Gastrocnemius medialis (tissue), 4 donors: Measurements from ENCODE around the gene AANAT. TPM values are rescaled to one million over a fixed set of nuclear protein-coding genes. Genes with fewer than 3 reads are reported as not detected.
A peak's percentile ranks its signal among the peaks of the same experiment; 100 is the strongest.

Experiments used
- ATAC-seq, 2 donors: fragments of 150-250 bp; one replicate each; pipeline ENCODE4 v1.9.1; 2016
- DNase-seq, 2 donors: peaks; one replicate each; pipeline ENCODE4 v3.0.0-alpha.2; 2019
- H3K27ac ChIP-seq, 4 donors: fragments of 200-600 bp; sonication (generic); 1 replicate in 1 of 4; 2 replicates in 3 of 4; pipeline ENCODE4 v1.5.1; 2016 to 2018; ENCODE audit warnings: mild to moderate bottlenecking in 2 of 4, moderate library complexity in 1 of 4
- H3K27me3 ChIP-seq, 3 donors: fragments of 200-600 bp; sonication (generic) in 2 of 3; 1 replicate in 1 of 3; 2 replicates in 2 of 3; pipeline versions ENCODE4 v1.5.1 to v1.6.0; 2016 to 2019; ENCODE audit warnings: mild to moderate bottlenecking in 1 of 3, moderate library complexity in 1 of 3
- H3K36me3 ChIP-seq, 2 donors: fragments of 200-600 bp; sonication (generic) in 1 of 2; one replicate each; pipeline ENCODE4 v1.5.1; 2017 to 2018
- H3K4me1 ChIP-seq, 2 donors: fragments of 200-600 bp; sonication (generic) in 1 of 2; one replicate each; pipeline ENCODE4 v1.5.1; 2016 to 2017; ENCODE audit warnings: mild to moderate bottlenecking in 2 of 2
- H3K4me3 ChIP-seq, 4 donors: fragments of 200-600 bp; sonication (generic) in 3 of 4; 1 replicate in 1 of 4; 2 replicates in 3 of 4; pipeline ENCODE4 v1.5.1; 2016 to 2019; ENCODE audit warnings: mild to moderate bottlenecking in 2 of 4
- H3K9me3 ChIP-seq, 3 donors: fragments of 200-600 bp; sonication (generic) in 2 of 3; 1 replicate in 1 of 3; 2 replicates in 2 of 3; pipeline ENCODE4 v1.5.1; 2016 to 2019
- CTCF ChIP-seq, 5 experiments: fragments of 450-650 bp in 3 of 5; fragments of 200-600 bp in 2 of 5; sonication (generic) in 2 of 5; IDR thresholded peaks in 4 of 5; conservative IDR thresholded peaks in 1 of 5; 1 replicate in 4 of 5; 2 replicates in 1 of 5; pipeline ENCODE4 v1.5.1; 2016 to 2019; ENCODE audit warnings: antibody characterized with exemption in 5 of 5, mild to moderate bottlenecking in 3 of 5, moderate library complexity in 3 of 5
- POLR2A ChIP-seq, 2 donors: fragments of 450-650 bp; IDR thresholded peaks; one replicate each; pipeline ENCODE4 v1.6.1; 2017; ENCODE audit warnings: antibody characterized with exemption in 2 of 2, mild to moderate bottlenecking in 2 of 2, moderate library complexity in 2 of 2
- in situ Hi-C, 4 donors: fragments of 200-750 bp; cut with MboI; loops; one replicate each; pipeline versions ENCODE4 v1.15.0 to v1.8.0; 2017; ENCODE audit warnings: low sequenced_read_pairs in 4 of 4
- intact Hi-C: fragments of 100-400 bp; cut with DNase I; formaldehyde crosslinking; loops from one replicate; pipeline ENCODE4 v1.15.1; 2023; ENCODE audit warnings: low total_unique reads
- total RNA-seq, 4 donors: library from RNA; depleted of rRNA; stranded (reverse); fragments of >200 nt; gene quantifications; one replicate each; pipeline versions ENCODE4 v1.1.0 to v1.2.3, GENCODE V29; 2016

AANAT gene
- total RNA-seq, 4 donors from 2014 or later = not detected

DNA sequence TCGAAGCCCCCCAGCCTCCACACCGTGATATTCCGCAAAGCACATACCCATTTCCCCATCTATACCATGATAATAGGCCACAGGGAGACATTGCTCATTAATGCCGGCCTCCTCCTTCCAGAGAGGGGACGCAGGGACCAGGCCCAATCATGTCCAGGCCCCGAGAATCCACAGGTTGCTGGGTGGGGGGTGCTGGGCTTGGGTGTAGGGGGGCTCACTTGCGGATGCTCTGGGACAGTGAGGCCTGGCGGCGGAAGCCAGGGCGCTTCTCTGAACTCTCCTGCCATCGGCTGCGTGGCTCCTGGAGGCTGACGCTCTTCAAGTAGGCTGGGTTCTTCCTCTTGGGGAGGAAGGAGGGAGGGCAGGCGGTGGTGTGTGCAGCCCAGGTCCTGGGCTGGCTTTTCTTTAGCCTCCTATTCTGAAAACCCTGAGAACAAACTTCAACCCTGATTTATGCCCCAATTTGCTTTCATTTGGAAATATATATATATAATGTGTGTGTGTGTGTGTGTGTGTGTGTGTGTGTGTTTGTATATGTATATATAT lies 12.2 kb downstream of the AANAT start:
- peaks cover 0 to 31% of the 10 kb centered on the region in 2 donors for H3K36me3 ChIP-seq
- H3K4me1 ChIP-seq = no peaks in the 10 kb centered on the region
- H3K9me3 ChIP-seq = no peaks in the 10 kb centered on the region
- no peak overlapping the region for H3K4me3 ChIP-seq
- in situ Hi-C loops (no loop called here), intact Hi-C loops (no loop called here)
- no peak for ATAC-seq
- H3K27ac ChIP-seq = no peak overlapping the region
- TF ChIP-seq POLR2A (IDR thresholded peaks at IDR 0.05) (no peak), CTCF (IDR thresholded peaks at IDR 0.05 in 4 of 5, conservative IDR thresholded peaks at IDR 0.05 in 1 of 5) (no peak)
- no peaks in the 10 kb centered on the region for H3K27me3 ChIP-seq
- DNase-seq = no peak

DNA sequence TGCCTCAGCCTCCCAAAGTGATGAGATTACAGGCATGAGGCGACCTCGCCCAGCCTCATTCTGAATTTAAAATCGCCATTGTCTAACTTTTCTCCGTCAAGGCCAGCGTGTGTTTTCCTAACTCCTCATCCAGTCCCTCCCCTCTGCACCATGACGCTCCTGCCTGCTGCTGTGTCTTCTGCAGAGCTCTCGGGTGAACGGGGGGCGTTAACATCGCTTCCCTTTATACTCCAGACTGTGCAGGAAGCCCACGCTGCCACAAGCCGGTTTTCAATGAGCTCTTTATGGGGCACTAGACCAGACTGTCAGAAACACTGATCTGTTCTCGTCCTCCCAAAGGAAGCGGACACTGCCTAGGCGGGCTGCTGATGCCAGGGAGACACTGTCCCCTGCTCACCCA lies 13.2 kb downstream of the AANAT start:
- DNase-seq (no peak), ATAC-seq (no peak)
- no peak overlapping the region for H3K4me3 ChIP-seq
- H3K27ac ChIP-seq = no peak overlapping the region
- TF ChIP-seq POLR2A (IDR thresholded peaks at IDR 0.05) (no peak), CTCF (IDR thresholded peaks at IDR 0.05 in 4 of 5, conservative IDR thresholded peaks at IDR 0.05 in 1 of 5) (no peak)
- intact Hi-C loops = no loop called here
- H3K4me1 ChIP-seq = no peaks in the 10 kb centered on the region
- no peaks in the 10 kb centered on the region for H3K27me3 ChIP-seq
- in situ Hi-C loops = no loop called here
- H3K36me3 ChIP-seq = peaks cover 0 to 25% of the 10 kb centered on the region in 2 donors
- H3K9me3 ChIP-seq = no peaks in the 10 kb centered on the region

- in situ Hi-C loops (no loop called here), intact Hi-C loops (no loop called here)
- Histone ChIP-seq H3K27me3 (no peaks in the 10 kb centered on the region), H3K9me3 (no peaks in the 10 kb centered on the region), H3K27ac (no peak overlapping the region), H3K4me3 (no peak overlapping the region), H3K36me3 (peaks cover 0 to 25% of the 10 kb centered on the region in 2 donors), H3K4me1 (no peaks in the 10 kb centered on the region)
- no peak for ATAC-seq
- no peak for TF ChIP-seq POLR2A (IDR thresholded peaks at IDR 0.05)
- no peak for TF ChIP-seq CTCF (IDR thresholded peaks at IDR 0.05 in 4 of 5, conservative IDR thresholded peaks at IDR 0.05 in 1 of 5)
- DNase-seq = no peak
Measured at GRCh38 chr17:76481071-76481655, 13.8 kb downstream of the AANAT start.

DNA sequence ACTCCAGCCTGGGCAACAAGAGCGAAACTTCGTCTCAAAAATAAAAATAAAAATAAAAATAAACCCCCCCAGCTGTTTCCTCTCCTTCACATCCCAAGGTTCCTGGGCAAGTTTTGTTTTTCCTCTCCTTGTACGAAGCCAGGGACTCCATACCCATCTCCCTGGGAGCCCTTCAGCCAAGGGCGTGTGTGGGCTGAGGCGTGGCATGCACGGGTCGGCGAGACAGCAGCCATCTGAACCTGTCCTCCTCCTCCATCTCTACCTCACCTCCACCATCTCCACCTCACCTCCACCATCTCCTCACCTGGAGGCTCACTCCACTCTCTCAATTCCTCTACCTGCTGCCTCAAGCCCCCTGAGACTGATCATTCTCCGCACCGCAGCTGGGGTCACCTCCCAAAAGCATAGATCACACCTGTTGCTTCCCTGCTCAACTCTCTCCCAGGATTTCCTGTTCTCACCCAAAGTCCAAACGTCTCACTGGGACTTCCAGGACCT lies 16.9 kb downstream of the AANAT start:
- H3K9me3 ChIP-seq = no peaks in the 10 kb centered on the region
- no peaks in the 10 kb centered on the region for H3K4me1 ChIP-seq
- peak overlapping the region in 3 of 4 donors; percentile 18 to 64 (median 60) for H3K27ac ChIP-seq
- no peak for TF ChIP-seq POLR2A (IDR thresholded peaks at IDR 0.05)
- no peak for TF ChIP-seq CTCF (IDR thresholded peaks at IDR 0.05 in 4 of 5, conservative IDR thresholded peaks at IDR 0.05 in 1 of 5)
- H3K27me3 ChIP-seq = no peaks in the 10 kb centered on the region
- H3K4me3 ChIP-seq = no peak overlapping the region
- H3K36me3 ChIP-seq = peaks cover 0 to 19% of the 10 kb centered on the region in 2 donors
- ATAC-seq = no peak
- in situ Hi-C loops = no loop called here
- no peak for DNase-seq
- intact Hi-C loops = no loop called here
